Measurements from ENCODE around the gene CHST8.
"Not testable (repeated sequence)": the region's sequence is repeated elsewhere in the genome, so short reads cannot be mapped to it uniquely, and the experiment has no call there.

CHST8 gene

DNA sequence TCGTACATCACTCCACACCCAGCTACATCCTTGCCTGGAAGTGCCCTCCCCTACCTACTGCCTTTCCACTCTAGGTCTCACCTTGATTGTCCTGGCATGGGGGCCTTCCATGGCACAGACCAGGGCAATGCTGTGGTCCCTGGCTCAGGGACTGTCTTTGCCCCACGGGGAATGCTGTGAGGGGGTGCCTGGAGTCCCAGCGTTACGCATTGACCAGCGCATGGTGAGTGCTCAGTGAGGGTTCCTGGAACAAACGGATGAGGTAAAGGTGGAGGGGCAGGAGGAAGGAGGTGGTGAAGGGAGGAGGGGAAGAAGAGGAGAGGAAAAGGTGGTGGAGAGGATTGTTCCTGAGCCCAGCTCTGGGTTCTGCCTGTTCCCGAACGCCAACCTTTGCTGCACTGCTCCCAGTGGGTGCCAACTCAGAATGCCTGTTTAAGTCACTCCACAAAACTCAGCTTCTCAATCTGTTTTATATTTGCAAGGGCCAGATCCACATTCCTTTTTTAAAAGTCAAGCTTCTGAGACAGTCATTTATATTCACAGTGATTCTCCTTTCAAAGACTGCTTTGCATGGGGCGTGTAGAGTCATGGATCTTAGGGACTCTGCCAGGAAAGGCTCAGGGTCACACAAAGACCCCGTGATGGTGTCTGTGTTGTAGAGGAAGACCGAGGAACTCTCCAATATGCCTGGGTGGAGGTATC, 40.8 kb downstream of the CHST8 start:
- H3K4me2 ChIP-seq (ENCODE audit: low read length) = no peak overlapping the region
- H4K20me1 ChIP-seq (ENCODE audit: control insufficient read depth, insufficient read depth, low read depth, low read length) = no peaks in the 10 kb centered on the region
- H3K79me2 ChIP-seq (ENCODE audit: control insufficient read depth, low read length) = no peaks in the 10 kb centered on the region
- no peaks in the 10 kb centered on the region for H3K9me2 ChIP-seq (replicated peaks; ENCODE audit: control insufficient read depth, low read length)
- no peaks in the 10 kb centered on the region for H3F3A ChIP-seq (ENCODE audit: control insufficient read depth, insufficient read depth)
- H3K36me3 ChIP-seq (ENCODE audit: control insufficient read depth, low read length) = no peaks in the 10 kb centered on the region
- TF ChIP-seq EZH2phosphoT487 (IDR thresholded peaks at IDR 0.05; ENCODE audit: borderline replicate concordance, low read length) = no peak
- TF ChIP-seq, protein P1, sequence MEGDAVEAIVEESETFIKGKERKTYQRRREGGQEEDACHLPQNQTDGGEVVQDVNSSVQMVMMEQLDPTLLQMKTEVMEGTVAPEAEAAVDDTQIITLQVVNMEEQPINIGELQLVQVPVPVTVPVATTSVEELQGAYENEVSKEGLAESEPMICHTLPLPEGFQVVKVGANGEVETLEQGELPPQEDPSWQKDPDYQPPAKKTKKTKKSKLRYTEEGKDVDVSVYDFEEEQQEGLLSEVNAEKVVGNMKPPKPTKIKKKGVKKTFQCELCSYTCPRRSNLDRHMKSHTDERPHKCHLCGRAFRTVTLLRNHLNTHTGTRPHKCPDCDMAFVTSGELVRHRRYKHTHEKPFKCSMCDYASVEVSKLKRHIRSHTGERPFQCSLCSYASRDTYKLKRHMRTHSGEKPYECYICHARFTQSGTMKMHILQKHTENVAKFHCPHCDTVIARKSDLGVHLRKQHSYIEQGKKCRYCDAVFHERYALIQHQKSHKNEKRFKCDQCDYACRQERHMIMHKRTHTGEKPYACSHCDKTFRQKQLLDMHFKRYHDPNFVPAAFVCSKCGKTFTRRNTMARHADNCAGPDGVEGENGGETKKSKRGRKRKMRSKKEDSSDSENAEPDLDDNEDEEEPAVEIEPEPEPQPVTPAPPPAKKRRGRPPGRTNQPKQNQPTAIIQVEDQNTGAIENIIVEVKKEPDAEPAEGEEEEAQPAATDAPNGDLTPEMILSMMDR (IDR thresholded peaks at IDR 0.05; ENCODE audit: low read depth, low read length, poor library complexity, severe bottlenecking) = no peak
- H3K4me1 ChIP-seq (ENCODE audit: control insufficient read depth, low read length) = no peaks in the 10 kb centered on the region
- no peak overlapping the region for H3K4me3 ChIP-seq (ENCODE audit: low read length)
- H3K27me3 ChIP-seq (ENCODE audit: control insufficient read depth, low read length) = no peaks in the 10 kb centered on the region
- no peaks in the 10 kb centered on the region for H3K9me3 ChIP-seq (ENCODE audit: control insufficient read depth, insufficient read depth, low read length)
- no peak overlapping the region for H3K27ac ChIP-seq (ENCODE audit: low read depth, low read length)

DNA sequence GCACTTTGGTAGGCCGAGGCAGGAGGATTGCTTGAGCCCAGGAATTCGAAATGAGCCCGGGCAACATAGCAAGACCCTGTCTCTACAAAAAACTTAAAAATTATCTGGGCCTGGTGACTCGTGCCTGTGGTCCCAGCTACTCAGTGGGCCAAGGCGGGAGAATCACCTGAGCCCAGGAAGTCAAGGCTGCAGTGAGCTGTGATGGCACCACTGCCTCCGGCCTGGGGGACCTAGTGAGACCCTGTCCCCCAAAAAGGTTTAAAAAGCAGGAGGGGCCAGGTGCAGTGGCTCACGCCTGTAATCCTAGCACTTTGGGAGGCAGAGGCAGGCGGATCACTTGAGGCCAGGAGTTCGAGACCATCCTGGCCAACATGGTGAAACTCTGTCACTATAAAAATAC, 41.6 kb downstream of the CHST8 start:
- not testable (repeated sequence) for H3K4me2 ChIP-seq (ENCODE audit: low read length); H3K79me2 ChIP-seq (ENCODE audit: control insufficient read depth, low read length); H3K9me3 ChIP-seq (ENCODE audit: control insufficient read depth, insufficient read depth, low read length); H3K27me3 ChIP-seq (ENCODE audit: control insufficient read depth, low read length); H3K9me2 ChIP-seq (replicated peaks; ENCODE audit: control insufficient read depth, low read length); H3K4me3 ChIP-seq (ENCODE audit: low read length); H3K27ac ChIP-seq (ENCODE audit: low read depth, low read length); H3K4me1 ChIP-seq (ENCODE audit: control insufficient read depth, low read length); H3K36me3 ChIP-seq (ENCODE audit: control insufficient read depth, low read length); H4K20me1 ChIP-seq (ENCODE audit: control insufficient read depth, insufficient read depth, low read depth, low read length); H3F3A ChIP-seq (ENCODE audit: control insufficient read depth, insufficient read depth)

DNA sequence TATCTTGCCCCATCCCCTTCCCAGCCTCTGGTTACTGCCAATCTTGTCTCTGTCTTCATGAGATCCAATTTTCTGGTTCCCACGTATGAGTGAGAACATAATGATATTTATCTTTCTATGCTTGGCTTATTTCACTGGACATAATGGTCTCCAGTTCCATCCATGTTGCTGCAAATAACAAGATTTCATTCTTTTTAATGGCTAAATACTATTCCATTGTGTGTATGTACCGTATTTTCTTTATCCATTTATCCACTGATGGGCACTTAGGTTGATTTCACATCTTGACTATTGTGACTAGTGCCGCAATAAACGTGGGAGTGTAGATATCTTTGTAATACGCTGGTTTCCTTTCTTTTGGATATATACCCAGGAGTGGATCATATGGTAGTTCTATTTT, 43.0 kb downstream of the CHST8 start:
- no peak for TF ChIP-seq EZH2phosphoT487 (IDR thresholded peaks at IDR 0.05; ENCODE audit: borderline replicate concordance, low read length)
- TF ChIP-seq, protein P1 (IDR thresholded peaks at IDR 0.05; ENCODE audit: low read depth, low read length, poor library complexity, severe bottlenecking) = no peak
- Histone ChIP-seq H3K9me3 (ENCODE audit: control insufficient read depth, insufficient read depth, low read length) (no peaks in the 10 kb centered on the region), H3K4me3 (ENCODE audit: low read length) (no peak overlapping the region), H3F3A (ENCODE audit: control insufficient read depth, insufficient read depth) (no peaks in the 10 kb centered on the region), H3K4me1 (ENCODE audit: control insufficient read depth, low read length) (no peaks in the 10 kb centered on the region), H3K9me2 (replicated peaks; ENCODE audit: control insufficient read depth, low read length) (no peaks in the 10 kb centered on the region), H3K4me2 (ENCODE audit: low read length) (no peak overlapping the region), H3K27ac (ENCODE audit: low read depth, low read length) (no peak overlapping the region), H3K36me3 (ENCODE audit: control insufficient read depth, low read length) (no peaks in the 10 kb centered on the region), H4K20me1 (ENCODE audit: control insufficient read depth, insufficient read depth, low read depth, low read length) (no peaks in the 10 kb centered on the region), H3K27me3 (ENCODE audit: control insufficient read depth, low read length) (no peaks in the 10 kb centered on the region), H3K79me2 (ENCODE audit: control insufficient read depth, low read length) (no peaks in the 10 kb centered on the region)

DNA sequence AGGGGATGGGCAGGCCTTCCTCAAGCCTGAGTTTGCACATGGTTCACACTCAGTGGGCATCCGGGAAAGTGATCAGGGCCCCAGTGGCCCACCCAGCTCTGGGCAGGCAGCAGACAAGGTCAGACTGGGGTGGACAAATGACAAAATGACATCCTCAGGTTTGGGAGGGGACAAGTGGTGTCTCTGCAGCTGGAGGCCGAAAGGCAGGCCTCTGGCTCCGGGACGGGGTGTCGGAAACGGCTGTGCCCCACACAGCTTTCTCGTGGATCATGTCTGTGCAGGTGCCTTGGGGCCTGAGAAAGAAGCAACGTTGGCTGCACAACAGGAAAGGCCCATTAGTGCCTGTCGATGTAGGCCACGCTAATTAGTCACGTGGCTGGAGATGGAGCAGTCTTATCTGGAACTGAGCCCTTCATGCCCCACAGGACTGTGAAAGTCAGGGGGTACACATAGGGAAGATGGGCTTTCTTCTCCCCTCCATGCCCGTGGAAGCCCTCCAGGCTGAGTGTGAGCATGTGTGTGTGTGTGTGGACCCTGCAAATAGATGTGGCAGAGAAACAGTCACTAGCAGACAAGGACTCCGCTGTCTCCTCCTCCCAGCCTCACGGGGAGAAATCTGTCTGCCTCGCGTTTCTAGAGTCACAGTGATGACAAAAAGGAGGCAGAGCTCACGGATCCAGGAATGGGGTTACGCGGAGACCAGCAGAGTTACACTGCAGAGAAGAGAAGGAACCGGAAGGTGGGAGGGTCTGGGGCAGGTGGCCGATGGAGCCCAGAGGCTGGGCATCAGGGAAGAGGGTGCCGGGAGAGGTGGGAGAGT, 44.2 kb downstream of the CHST8 start:
- no peaks in the 10 kb centered on the region for H3K36me3 ChIP-seq (ENCODE audit: control insufficient read depth, low read length)
- no peaks in the 10 kb centered on the region for H3F3A ChIP-seq (ENCODE audit: control insufficient read depth, insufficient read depth)
- H3K4me2 ChIP-seq (ENCODE audit: low read length) = no peak overlapping the region
- no peak overlapping the region for H3K27ac ChIP-seq (ENCODE audit: low read depth, low read length)
- no peaks in the 10 kb centered on the region for H3K79me2 ChIP-seq (ENCODE audit: control insufficient read depth, low read length)
- H3K9me2 ChIP-seq (replicated peaks; ENCODE audit: control insufficient read depth, low read length) = no peaks in the 10 kb centered on the region
- no peaks in the 10 kb centered on the region for H3K27me3 ChIP-seq (ENCODE audit: control insufficient read depth, low read length)
- H3K9me3 ChIP-seq (ENCODE audit: control insufficient read depth, insufficient read depth, low read length) = no peaks in the 10 kb centered on the region
- H4K20me1 ChIP-seq (ENCODE audit: control insufficient read depth, insufficient read depth, low read depth, low read length) = no peaks in the 10 kb centered on the region
- no peak for TF ChIP-seq EZH2phosphoT487 (IDR thresholded peaks at IDR 0.05; ENCODE audit: borderline replicate concordance, low read length)
- TF ChIP-seq, protein P1 (IDR thresholded peaks at IDR 0.05; ENCODE audit: low read depth, low read length, poor library complexity, severe bottlenecking) = no peak
- no peak overlapping the region for H3K4me3 ChIP-seq (ENCODE audit: low read length)
- H3K4me1 ChIP-seq (ENCODE audit: control insufficient read depth, low read length) = no peaks in the 10 kb centered on the region

All from DOHH2 (cell line).